Skeletal muscle satellite cell (primary cell): Measurements from ENCODE around the gene NSDHL.
A peak's percentile ranks its signal among the peaks of the same experiment; 100 is the strongest.
"Not testable (repeated sequence)": the region's sequence is repeated elsewhere in the genome, so short reads cannot be mapped to it uniquely, and the experiment has no call there.

Experiments used
- H3K27me3 ChIP-seq: 2 replicates; pipeline ENCODE4 v1.7.0; 2013; ENCODE audit warnings: low read length; ENCODE audit not compliant: control insufficient read depth, insufficient read depth
- H3K36me3 ChIP-seq: 2 replicates; pipeline ENCODE4 v1.7.0; 2013; ENCODE audit warnings: mild to moderate bottlenecking, control low read depth, low read length; ENCODE audit not compliant: insufficient read depth
- H3K4me1 ChIP-seq: 2 replicates; pipeline ENCODE4 v1.7.0; 2013; ENCODE audit warnings: low read length; ENCODE audit not compliant: control insufficient read depth, insufficient read depth
- H3K4me2 ChIP-seq: 2 replicates; pipeline ENCODE4 v1.7.0; 2013; ENCODE audit warnings: mild to moderate bottlenecking, low read length
- H3K4me3 ChIP-seq: 2 replicates; pipeline ENCODE4 v1.7.0; 2013; ENCODE audit warnings: low read length
- H3K9ac ChIP-seq: 2 replicates; pipeline ENCODE4 v1.7.0; 2013; ENCODE audit warnings: mild to moderate bottlenecking, low read depth, low read length, moderate library complexity
- H3K9me3 ChIP-seq: replicated peaks from 2 replicates; pipeline ENCODE4 v1.7.0; 2013; ENCODE audit warnings: mild to moderate bottlenecking, control low read depth, low read length

NSDHL gene

DNA sequence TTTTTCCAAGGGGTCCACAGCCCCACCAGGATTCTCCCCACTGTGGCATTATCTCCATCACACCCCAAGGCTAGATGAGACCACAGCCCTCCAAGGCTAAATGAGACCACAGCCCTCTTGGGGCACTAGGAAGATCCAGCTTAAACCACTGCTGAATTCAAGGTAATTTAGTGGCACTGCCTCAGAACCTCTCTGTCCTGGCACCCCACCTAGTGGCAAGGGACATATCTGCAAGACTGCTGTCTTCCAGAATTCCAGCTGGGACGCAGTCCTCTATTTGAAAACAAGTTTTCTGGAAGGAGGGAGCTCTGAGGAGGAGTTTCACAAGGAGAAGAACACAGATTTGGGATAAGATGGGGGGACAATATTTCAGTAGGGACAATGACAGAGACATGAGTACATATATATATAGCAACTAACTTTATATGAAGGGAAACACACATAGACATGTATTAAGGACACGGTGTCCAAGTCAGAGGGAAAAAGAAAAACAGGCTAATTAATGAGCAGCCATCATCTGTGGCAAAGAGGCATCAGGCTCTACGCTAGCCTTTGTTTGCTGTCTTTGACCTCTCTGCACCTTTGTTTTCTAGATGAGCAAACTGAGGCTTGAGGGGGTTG is 9.6 kb upstream of the NSDHL start:
- Histone ChIP-seq H3K4me1 (peaks cover 8% of the 10 kb centered on the region), H3K9me3 (no peaks in the 10 kb centered on the region), H3K36me3 (no peaks in the 10 kb centered on the region), H3K27me3 (no peaks in the 10 kb centered on the region), H3K4me3 (no peak overlapping the region), H3K9ac (no peak overlapping the region), H3K4me2 (no peak overlapping the region)

DNA sequence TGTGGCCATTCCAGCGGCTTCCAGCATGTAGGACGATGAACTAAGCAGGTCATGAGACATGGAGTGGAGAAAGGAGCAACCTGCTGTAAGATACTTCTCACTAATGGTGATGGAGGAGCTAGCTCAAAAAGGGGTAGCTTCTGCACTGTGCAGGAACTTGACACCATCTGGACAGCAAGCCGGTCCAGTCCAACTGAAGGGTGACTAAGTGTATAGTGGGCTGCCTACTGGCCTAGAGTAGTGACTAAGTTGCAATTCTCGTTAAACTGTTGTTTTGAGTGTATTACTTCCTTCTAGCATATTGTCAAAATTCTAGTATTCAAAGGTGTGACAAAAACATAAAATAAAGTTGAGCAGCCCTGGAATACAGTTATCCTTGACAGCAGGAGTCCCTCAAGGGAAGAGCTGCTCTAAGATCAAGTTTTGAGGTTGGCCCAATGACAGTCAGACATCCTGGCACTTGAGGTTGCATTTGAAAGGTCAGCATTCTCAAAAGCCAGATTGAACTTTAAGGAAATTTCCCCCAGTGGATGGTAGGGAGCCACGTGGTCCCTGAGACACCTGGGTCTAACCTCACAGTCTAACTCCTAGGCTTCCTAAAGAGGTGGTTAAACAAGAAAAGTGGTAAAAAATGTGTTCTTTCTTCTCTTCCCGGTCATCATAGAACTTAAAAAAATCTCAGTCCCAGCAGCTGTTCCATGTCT is 8.3 kb upstream of the NSDHL start:
- Histone ChIP-seq H3K27me3 (no peaks in the 10 kb centered on the region), H3K4me2 (no peak overlapping the region), H3K4me3 (no peak overlapping the region), H3K9me3 (no peaks in the 10 kb centered on the region), H3K9ac (no peak overlapping the region), H3K36me3 (peaks cover 2% of the 10 kb centered on the region), H3K4me1 (peaks cover 8% of the 10 kb centered on the region)

DNA sequence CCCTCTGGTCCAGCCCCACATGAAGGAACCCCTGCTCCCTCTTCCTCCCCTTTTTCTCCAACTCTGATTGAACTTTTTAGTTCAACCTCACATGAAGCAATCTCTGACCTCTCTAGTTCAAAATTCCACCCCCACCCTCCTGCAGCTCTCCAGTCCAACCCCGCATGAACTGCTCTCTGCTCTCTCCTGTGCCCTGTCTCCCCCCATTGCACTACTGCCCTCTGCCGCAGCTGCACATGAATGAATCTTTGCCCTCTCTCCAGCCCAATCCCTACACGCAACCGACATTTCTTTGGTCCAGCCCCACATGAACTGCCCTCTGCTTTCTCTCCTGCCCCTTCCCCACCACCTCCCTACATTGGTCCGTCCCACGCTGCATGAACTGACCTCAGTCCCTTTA is 7.2 kb upstream of the NSDHL start:
- no peaks in the 10 kb centered on the region for H3K9me3 ChIP-seq
- H3K27me3 ChIP-seq, result no peaks in the 10 kb centered on the region
- peaks cover 8% of the 10 kb centered on the region for H3K4me1 ChIP-seq
- H3K36me3 ChIP-seq, result peaks cover 7% of the 10 kb centered on the region
- no peak overlapping the region for H3K9ac ChIP-seq
- H3K4me2 ChIP-seq, result no peak overlapping the region
- no peak overlapping the region for H3K4me3 ChIP-seq

DNA sequence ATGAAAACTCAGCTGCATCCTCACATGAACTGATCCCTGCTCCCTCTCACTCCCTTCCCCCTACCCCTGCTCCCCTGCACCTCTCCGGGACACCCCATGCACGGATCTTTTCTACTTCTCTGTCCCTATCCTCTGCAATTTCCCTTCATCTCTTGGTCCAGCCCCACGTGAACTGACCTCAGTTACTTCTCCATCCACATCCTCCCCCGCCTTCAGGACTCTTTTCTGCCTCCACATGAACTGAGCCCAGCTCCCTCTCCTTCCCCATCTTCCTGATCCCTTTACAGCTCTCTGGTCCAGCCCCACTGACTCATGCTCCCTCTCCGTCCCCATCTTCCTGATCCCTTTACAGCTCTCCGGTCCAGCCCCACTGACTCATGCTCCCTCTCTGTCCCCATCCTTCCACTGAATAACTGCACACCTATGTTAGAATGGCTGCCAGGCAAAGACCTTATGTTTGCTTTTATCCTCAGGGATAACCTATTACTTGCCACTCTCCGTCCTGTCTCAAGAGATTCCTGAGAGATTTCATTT is 6.0 kb upstream of the NSDHL start:
- H3K4me2 ChIP-seq, result no peak overlapping the region
- H3K9me3 ChIP-seq, result no peaks in the 10 kb centered on the region
- no peaks in the 10 kb centered on the region for H3K27me3 ChIP-seq
- H3K36me3 ChIP-seq, result peaks cover 7% of the 10 kb centered on the region
- H3K4me1 ChIP-seq, result peaks cover 2% of the 10 kb centered on the region
- no peak overlapping the region for H3K4me3 ChIP-seq
- H3K9ac ChIP-seq, result no peak overlapping the region

DNA sequence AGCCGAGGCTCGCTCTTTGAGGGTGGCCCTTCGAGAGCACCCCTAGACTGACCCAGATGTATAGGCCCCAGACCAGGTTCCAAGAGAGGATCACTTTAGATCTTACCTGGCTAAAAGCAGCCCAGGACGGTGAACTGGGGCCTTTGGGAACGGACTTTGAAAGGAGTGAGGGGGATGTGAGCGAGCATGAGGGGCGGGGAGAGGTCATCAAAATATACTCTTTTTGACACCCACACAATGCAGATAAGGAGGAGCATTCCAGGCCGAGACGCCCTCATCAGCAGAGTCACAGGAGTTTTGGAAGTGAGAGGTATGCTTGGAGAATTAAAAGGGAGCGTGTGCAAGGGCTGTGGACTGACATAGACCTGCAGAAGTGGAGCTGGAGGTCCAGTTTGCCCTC is 528 bp downstream of the NSDHL start:
- Histone ChIP-seq H3K4me1 (no peaks in the 10 kb centered on the region), H3K9me3 (no peaks in the 10 kb centered on the region), H3K4me3 (peak overlapping the region; percentile 87), H3K4me2 (peak overlapping the region; percentile 87), H3K27me3 (no peaks in the 10 kb centered on the region), H3K36me3 (peaks cover 10% of the 10 kb centered on the region), H3K9ac (peak overlapping the region; percentile 90)

DNA sequence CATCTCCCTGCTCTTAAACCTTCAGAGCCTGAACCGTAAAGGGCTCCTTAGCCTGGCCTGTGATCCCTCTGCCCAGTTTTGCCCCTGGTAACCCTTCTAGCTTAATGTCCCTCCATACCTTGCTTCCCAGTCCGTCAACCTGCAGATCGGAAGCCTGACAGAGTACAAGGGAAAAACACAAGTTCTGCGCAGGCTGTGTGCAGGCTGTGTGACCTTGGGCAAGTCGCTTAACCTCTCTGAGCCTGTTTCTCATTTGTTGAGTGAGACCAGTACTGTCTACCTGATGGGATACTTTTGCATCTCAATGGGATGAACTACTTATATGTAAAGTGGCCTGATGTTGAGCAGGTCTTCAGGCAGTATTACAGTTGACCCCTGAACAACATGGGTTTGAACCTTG is 1.7 kb downstream of the NSDHL start:
- peak overlapping the region; percentile 87 for H3K4me2 ChIP-seq
- no peak overlapping the region for H3K9ac ChIP-seq
- H3K27me3 ChIP-seq, result no peaks in the 10 kb centered on the region
- H3K4me3 ChIP-seq, result no peak overlapping the region
- H3K4me1 ChIP-seq, result no peaks in the 10 kb centered on the region
- H3K9me3 ChIP-seq, result no peaks in the 10 kb centered on the region
- H3K36me3 ChIP-seq, result peaks cover 8% of the 10 kb centered on the region

DNA sequence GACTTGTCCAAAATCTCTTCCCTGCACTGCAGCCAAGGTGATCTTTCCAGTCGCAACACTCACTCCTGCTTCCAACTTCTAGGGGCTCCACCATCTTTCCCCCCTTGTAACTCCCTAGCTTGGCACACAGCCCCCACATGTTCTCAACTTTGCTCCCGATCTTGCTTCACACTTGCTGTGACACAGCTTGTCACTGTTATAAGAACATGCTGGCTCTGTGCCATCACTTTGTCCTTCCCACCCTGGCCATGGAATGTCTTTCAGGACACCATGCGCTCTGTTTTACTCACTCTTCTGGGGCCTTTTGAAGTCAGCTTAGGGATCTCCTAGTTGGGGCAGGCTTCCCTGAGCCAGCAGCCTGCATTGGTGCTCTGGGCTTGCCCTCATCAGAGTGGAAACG is 2.5 kb downstream of the NSDHL start:
- Histone ChIP-seq H3K36me3 (peaks cover 3% of the 10 kb centered on the region), H3K27me3 (no peaks in the 10 kb centered on the region), H3K4me1 (no peaks in the 10 kb centered on the region), H3K4me3 (no peak overlapping the region), H3K4me2 (no peak overlapping the region), H3K9me3 (no peaks in the 10 kb centered on the region), H3K9ac (no peak overlapping the region)

DNA sequence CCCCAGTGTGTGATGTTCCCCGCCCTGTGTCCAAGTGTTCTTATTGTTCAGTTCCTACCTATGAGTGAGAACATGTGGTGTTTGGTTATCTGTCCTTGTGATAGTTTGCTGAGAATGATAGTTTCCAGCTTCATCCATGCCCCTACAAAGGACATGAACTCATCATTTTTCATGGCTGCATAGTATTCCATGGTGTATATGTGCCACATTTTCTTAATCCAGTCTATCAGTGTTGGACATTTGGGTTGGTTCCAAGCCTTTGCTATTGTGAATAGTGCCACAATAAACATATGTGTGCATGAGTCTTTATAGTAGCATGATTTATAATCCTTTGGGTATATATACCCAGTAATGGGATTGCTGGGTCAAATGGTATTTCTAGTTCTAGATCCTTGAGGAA is 4.6 kb downstream of the NSDHL start:
- H3K4me2 ChIP-seq, result not testable (repeated sequence)

DNA sequence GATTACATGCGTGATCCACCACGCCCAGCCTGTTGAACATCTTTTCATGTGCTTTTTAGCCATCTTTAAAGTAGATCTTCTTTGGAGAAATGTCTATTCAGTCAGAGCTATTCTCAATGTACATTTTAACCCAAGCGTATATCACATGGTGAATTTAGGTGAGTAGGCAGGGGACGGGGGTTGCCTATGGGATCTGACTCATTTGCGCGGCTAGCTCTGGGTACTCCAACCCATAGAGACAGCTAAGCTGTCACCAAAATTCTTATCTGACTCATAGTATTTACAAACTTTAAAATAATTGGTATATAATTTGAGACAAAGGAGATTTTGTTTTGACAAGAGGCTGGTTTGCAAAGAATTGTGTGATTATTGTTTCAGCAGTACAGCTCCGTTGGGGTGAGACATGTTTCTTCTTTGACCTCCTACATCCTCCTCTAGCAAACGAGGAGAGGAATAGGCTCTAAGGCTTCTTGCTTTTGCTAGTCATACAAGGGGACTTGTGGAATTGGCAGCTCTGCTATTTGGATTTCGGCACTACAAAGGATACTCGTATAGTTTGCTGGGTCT is 12.0 kb downstream of the NSDHL start:
- H3K36me3 ChIP-seq, result no peaks in the 10 kb centered on the region
- no peaks in the 10 kb centered on the region for H3K27me3 ChIP-seq
- no peak overlapping the region for H3K4me2 ChIP-seq
- H3K9ac ChIP-seq, result no peak overlapping the region
- H3K9me3 ChIP-seq, result no peaks in the 10 kb centered on the region
- H3K4me1 ChIP-seq, result no peaks in the 10 kb centered on the region
- no peak overlapping the region for H3K4me3 ChIP-seq

More for the DNA sequence above, 4.6 kb downstream of the NSDHL start:
- H3K9ac ChIP-seq, H3K9me3 ChIP-seq, H3K4me3 ChIP-seq, H3K36me3 ChIP-seq, H3K27me3 ChIP-seq, H3K4me1 ChIP-seq: not testable (repeated sequence)

DNA sequence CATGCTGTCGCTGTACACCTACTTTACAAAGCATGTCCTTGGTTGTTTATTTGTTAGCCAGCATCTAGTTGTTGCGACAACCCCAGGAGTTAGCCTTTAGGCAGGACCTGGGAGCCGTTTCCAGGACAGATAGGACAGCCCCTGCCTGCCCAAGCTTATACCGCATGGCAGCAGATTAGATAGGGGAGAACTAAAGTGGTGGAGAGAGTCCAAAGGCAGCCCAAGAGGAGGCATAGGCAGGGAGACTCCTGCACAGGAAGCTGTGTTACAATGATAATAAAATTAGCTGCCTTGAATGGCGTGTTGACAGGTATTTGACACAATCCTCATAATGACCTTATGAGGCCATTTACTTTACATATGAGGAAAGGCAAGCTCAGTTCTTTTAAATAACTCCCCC is 13.0 kb downstream of the NSDHL start:
- no peaks in the 10 kb centered on the region for H3K9me3 ChIP-seq
- H3K4me2 ChIP-seq, result no peak overlapping the region
- H3K4me1 ChIP-seq, result no peaks in the 10 kb centered on the region
- no peaks in the 10 kb centered on the region for H3K36me3 ChIP-seq
- no peak overlapping the region for H3K4me3 ChIP-seq
- H3K9ac ChIP-seq, result no peak overlapping the region
- no peaks in the 10 kb centered on the region for H3K27me3 ChIP-seq

DNA sequence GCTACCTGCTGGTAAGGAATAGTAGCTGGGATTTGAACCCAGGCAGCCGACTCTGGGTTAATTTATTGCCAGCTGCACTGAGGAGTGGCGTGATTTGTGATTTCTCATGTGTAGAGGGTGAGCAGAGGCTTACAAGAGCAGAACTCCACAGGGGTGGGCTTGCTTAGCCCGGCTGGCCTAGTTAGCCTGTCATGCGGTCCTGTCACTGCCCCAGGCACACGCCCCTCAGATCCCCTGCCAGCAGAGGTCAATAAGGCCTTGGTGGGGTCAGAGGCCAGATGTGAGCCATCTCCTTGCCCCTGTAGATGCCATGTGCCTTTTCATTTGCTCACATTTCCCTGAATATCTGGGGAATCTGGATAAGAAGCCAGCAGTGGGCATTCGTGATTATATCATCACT is 13.4 kb downstream of the NSDHL start:
- Histone ChIP-seq H3K4me1 (no peaks in the 10 kb centered on the region), H3K4me2 (no peak overlapping the region), H3K9ac (no peak overlapping the region), H3K36me3 (no peaks in the 10 kb centered on the region), H3K9me3 (no peaks in the 10 kb centered on the region), H3K4me3 (no peak overlapping the region), H3K27me3 (no peaks in the 10 kb centered on the region)
